Ascending aorta (tissue), 2 donors: ENCODE results near the gene KATNBL1. TPM values are rescaled to one million over a fixed set of nuclear protein-coding genes. Genes with fewer than 3 reads are reported as not detected.
"Not testable (repeated sequence)": the region's sequence is repeated elsewhere in the genome, so short reads cannot be mapped to it uniquely, and the experiment has no call there.

ENCODE experiments used
- DNase-seq, 2 donors: peaks; one replicate each; pipeline ENCODE4 v3.0.0-alpha.2; 2019; ENCODE audit warnings: low spot score in 2 of 2
- H3K27ac ChIP-seq, 2 donors: fragments of 200-600 bp; sonication (generic); one replicate each; pipeline ENCODE4 v1.5.1; 2016 to 2017; ENCODE audit warnings: mild to moderate bottlenecking in 1 of 2
- H3K27me3 ChIP-seq: fragments of 200-600 bp; sonication (generic); one replicate; pipeline ENCODE4 v1.5.1; 2017
- H3K36me3 ChIP-seq, 2 donors: fragments of 200-600 bp; sonication (generic); one replicate each; pipeline ENCODE4 v1.5.1; 2016
- H3K4me1 ChIP-seq, 2 donors: fragments of 200-600 bp; sonication (generic); one replicate each; pipeline ENCODE4 v1.5.1; 2016 to 2017; ENCODE audit warnings: mild to moderate bottlenecking in 1 of 2
- H3K4me3 ChIP-seq, 2 donors: fragments of 200-600 bp; sonication (generic); one replicate each; pipeline ENCODE4 v1.5.1; 2016 to 2017; ENCODE audit warnings: mild to moderate bottlenecking in 1 of 2
- H3K9me3 ChIP-seq, 2 donors: fragments of 200-600 bp; sonication (generic); one replicate each; pipeline ENCODE4 v1.5.1; 2016
- CTCF ChIP-seq, 3 experiments: fragments of 200-600 bp in 2 of 3; fragments of 450-650 bp in 1 of 3; sonication (generic) in 2 of 3; IDR thresholded peaks; one replicate each; pipeline ENCODE4 v1.5.1; 2016 to 2019; ENCODE audit warnings: antibody characterized with exemption in 3 of 3, mild to moderate bottlenecking in 1 of 3, moderate library complexity in 1 of 3
- intact Hi-C: fragments of 100-400 bp; cut with DNase I; formaldehyde crosslinking; loops from one replicate; pipeline ENCODE4 v1.15.1; 2023
- total RNA-seq: library from RNA; depleted of rRNA; stranded (reverse); fragments of >200 nt; gene quantifications from one replicate; pipeline ENCODE4 v1.1.0, GENCODE V29; 2016

The KATNBL1 gene
- total RNA-seq, 1 donor from 2014 or later = 34.3 TPM

DNA sequence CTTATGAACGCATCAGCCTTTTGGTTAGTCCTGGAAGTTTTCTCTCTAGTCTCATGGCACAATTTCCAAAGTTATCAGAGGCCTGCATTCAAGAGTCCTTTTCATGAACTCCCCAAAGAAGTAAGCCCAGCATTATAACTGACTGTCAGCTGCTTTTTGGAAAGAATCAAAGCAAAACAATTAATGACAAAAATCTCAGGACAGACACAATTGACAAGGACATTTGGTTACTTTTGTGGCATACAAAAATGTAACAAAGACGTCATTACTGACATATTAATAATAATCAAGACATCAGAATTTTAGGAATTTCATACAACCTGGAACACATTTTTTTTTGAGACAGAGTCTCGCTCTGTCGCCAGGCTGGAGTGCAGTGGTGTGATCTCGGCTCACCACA is 21.2 kb downstream of the KATNBL1 start:
- no peaks in the 10 kb centered on the region for H3K27me3 ChIP-seq
- no peaks in the 10 kb centered on the region for H3K9me3 ChIP-seq
- no peaks in the 10 kb centered on the region for H3K4me1 ChIP-seq
- no peak for TF ChIP-seq CTCF (IDR thresholded peaks at IDR 0.05)
- intact Hi-C loops = no loop called here
- no peak overlapping the region for H3K4me3 ChIP-seq
- H3K27ac ChIP-seq = no peak overlapping the region
- no peak for DNase-seq
- no peaks in the 10 kb centered on the region for H3K36me3 ChIP-seq

DNA sequence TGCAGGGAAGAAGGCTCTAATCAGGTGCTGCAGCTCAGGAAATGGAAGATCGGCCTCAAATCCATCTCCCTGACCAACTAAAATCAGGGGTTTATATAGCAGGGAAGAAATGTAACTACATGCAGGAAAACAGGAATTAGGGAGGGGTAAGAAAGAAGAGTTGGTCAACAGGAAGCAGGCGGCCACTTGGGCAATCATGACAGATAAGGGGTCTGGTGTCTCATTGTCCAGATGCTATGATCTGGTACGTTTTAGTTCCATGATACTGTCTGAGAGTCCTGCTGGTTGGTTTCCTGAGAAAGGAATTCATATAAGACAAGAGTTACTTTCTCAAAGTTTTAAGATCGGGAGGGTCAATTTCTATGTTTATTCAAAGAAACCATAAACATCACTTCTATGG is 24.2 kb downstream of the KATNBL1 start:
- no peak for DNase-seq
- Histone ChIP-seq H3K36me3 (no peaks in the 10 kb centered on the region), H3K4me1 (peaks cover 0 to 9% of the 10 kb centered on the region in 2 donors), H3K27me3 (no peaks in the 10 kb centered on the region), H3K9me3 (no peaks in the 10 kb centered on the region), H3K4me3 (no peak overlapping the region), H3K27ac (no peak overlapping the region)
- intact Hi-C loops = no loop called here
- no peak for TF ChIP-seq CTCF (IDR thresholded peaks at IDR 0.05)

- Histone ChIP-seq H3K27ac (no peak overlapping the region), H3K27me3 (no peaks in the 10 kb centered on the region), H3K9me3 (no peaks in the 10 kb centered on the region), H3K36me3 (no peaks in the 10 kb centered on the region), H3K4me1 (peaks cover 0 to 9% of the 10 kb centered on the region in 2 donors), H3K4me3 (no peak overlapping the region)
- no peak for TF ChIP-seq CTCF (IDR thresholded peaks at IDR 0.05)
- DNase-seq = no peak
- intact Hi-C loops = no loop called here
Measured at GRCh38 chr15:34182942-34183341, 27.0 kb downstream of the KATNBL1 start.

DNA sequence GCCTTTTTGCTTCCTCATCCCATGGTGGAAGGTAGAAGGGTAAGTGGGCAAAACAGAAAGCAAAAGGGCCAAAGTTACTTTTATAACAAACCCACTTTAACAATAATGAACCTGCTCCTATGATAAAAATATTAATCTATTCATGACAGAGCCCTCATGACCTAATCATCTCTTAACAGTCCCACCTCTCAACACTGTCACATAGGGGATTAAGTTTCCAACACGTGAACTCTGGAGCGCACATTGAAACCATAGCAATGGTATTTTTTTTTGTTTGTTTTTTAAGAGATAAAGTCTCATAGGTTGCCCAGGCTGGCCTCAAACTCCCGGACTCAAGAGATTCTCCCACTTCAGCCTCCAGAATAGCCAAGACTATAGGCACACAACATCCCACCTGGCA is 30.7 kb downstream of the KATNBL1 start:
- H3K27ac ChIP-seq = no peak overlapping the region
- H3K4me1 ChIP-seq = peaks cover 0 to 9% of the 10 kb centered on the region in 2 donors
- DNase-seq = no peak
- no peaks in the 10 kb centered on the region for H3K36me3 ChIP-seq
- H3K9me3 ChIP-seq = peaks cover 0 to 6% of the 10 kb centered on the region in 2 donors
- no peak overlapping the region for H3K4me3 ChIP-seq
- TF ChIP-seq CTCF (IDR thresholded peaks at IDR 0.05) = no peak
- intact Hi-C loops = no loop called here
- H3K27me3 ChIP-seq = no peaks in the 10 kb centered on the region

GRCh38 chr15:34165987-34166573 is 43.8 kb downstream of the KATNBL1 start:
- DNase-seq = not testable (repeated sequence)

GRCh38 chr15:34161329-34161963 is 48.5 kb downstream of the KATNBL1 start:
- no peak for TF ChIP-seq CTCF (IDR thresholded peaks at IDR 0.05)
- Histone ChIP-seq H3K4me1 (no peaks in the 10 kb centered on the region), H3K4me3 (no peak overlapping the region), H3K9me3 (peaks cover 6 to 13% of the 10 kb centered on the region in 2 donors), H3K27me3 (no peaks in the 10 kb centered on the region), H3K36me3 (peaks cover 40 to 49% of the 10 kb centered on the region in 2 donors), H3K27ac (no peak overlapping the region)
- DNase-seq = no peak
- intact Hi-C loops = no loop called here

More at GRCh38 chr15:34165987-34166573, 43.8 kb downstream of the KATNBL1 start:
- H3K4me1 ChIP-seq, H3K4me3 ChIP-seq, H3K27ac ChIP-seq, H3K27me3 ChIP-seq, intact Hi-C loops: not testable (repeated sequence)
- Histone ChIP-seq H3K36me3 (peaks cover 17 to 18% of the 10 kb centered on the region in 2 donors), H3K9me3 (peaks cover 2 to 13% of the 10 kb centered on the region in 2 donors)
